Panc1 (cell line): Measurements from ENCODE around the gene SIN3B. TPM values are rescaled to one million over a fixed set of nuclear protein-coding genes. Genes with fewer than 3 reads are reported as not detected.

Source experiments
- ATAC-seq: fragments of 200-7000 bp; cut with Tn5 transposase; 2 replicates; pipeline ENCODE4 v1.9.1; 2020; ENCODE audit warnings: mild to moderate bottlenecking, moderate library complexity
- BruUV-seq: library from RNA; stranded (reverse); fragments of 400-500 nt; replicated peaks from 2 replicates; lab custom pipeline; 2021; lab: Mats Ljungman, UMichigan
- CTCF ChIA-PET: fragments of 300-600 bp; sonication (Branson Sonifier 250); formaldehyde crosslinking; loops from one replicate; lab custom pipeline; 2022; ENCODE audit warnings: antibody characterized with exemption; lab: Charles Lee
- POLR2A ChIA-PET: fragments of 300-600 bp; sonication (Branson Sonifier 250); formaldehyde crosslinking; loops from one replicate; lab custom pipeline; 2022; ENCODE audit warnings: antibody characterized with exemption; lab: Charles Lee
- DNase-seq: peaks from one replicate; pipeline ENCODE4 v3.0.0-alpha.2; 2010; ENCODE audit warnings: low read depth, low spot score
- H3K27ac ChIP-seq: 2 replicates; pipeline ENCODE4 v1.5.1; 2011; ENCODE audit warnings: mild to moderate bottlenecking, low read length, inconsistent platforms
- H3K27me3 ChIP-seq: fragments of 200-500 bp; sonication (Bioruptor generic); 2 replicates; pipeline ENCODE4 v1.6.0; 2014; ENCODE audit warnings: low read length, inconsistent platforms; ENCODE audit not compliant: control insufficient read depth, insufficient read depth
- H3K36me3 ChIP-seq: fragments of 200-500 bp; sonication (Bioruptor generic); 2 replicates; pipeline ENCODE4 v1.5.1; 2014; ENCODE audit warnings: inconsistent platforms, mild to moderate bottlenecking, low read length, moderate library complexity; ENCODE audit not compliant: control insufficient read depth, insufficient read depth
- H3K4me1 ChIP-seq: 2 replicates; pipeline ENCODE4 v1.5.1; 2011; ENCODE audit warnings: inconsistent platforms, mild to moderate bottlenecking, low read length, moderate library complexity; ENCODE audit not compliant: control insufficient read depth, insufficient read depth
- H3K4me3 ChIP-seq, 2 experiments: 2 replicates each; pipeline ENCODE4 v1.5.1; 2011 to 2012; ENCODE audit warnings: low read depth in 2 of 2, low read length in 2 of 2, mild to moderate bottlenecking in 2 of 2, inconsistent platforms in 1 of 2, moderate library complexity in 1 of 2
- H3K9me3 ChIP-seq: fragments of 200-500 bp; sonication (Bioruptor generic); 2 replicates; pipeline ENCODE4 v1.5.1; 2014; ENCODE audit warnings: low read depth, mild to moderate bottlenecking, inconsistent platforms, low read length, moderate library complexity; ENCODE audit not compliant: control insufficient read depth, insufficient read depth
- CTCF ChIP-seq: fragments of 450-650 bp; IDR thresholded peaks from 2 replicates; pipeline ENCODE4 v1.5.1; 2017; ENCODE audit warnings: mild to moderate bottlenecking
- POLR2AphosphoS5 ChIP-seq: IDR thresholded peaks from 2 replicates; pipeline ENCODE4 v1.6.1; 2012; ENCODE audit warnings: mild to moderate bottlenecking, low read depth, low read length, moderate library complexity
- REST ChIP-seq, 2 experiments: IDR thresholded peaks; 2 replicates each; pipeline ENCODE4 v1.6.1; 2011 to 2012; ENCODE audit warnings: low read depth in 2 of 2, control low read depth in 1 of 2, low read length in 1 of 2, mild to moderate bottlenecking in 1 of 2, moderate library complexity in 1 of 2; ENCODE audit not compliant: insufficient read depth in 1 of 2
- SIN3A ChIP-seq: IDR thresholded peaks from 2 replicates; pipeline ENCODE4 v1.6.1; 2012; ENCODE audit warnings: low read depth, mild to moderate bottlenecking, low read length, moderate library complexity, borderline replicate concordance; ENCODE audit not compliant: insufficient read depth
- TCF7L2 ChIP-seq: IDR thresholded peaks from 2 replicates; pipeline ENCODE4 v1.6.1; 2011; ENCODE audit warnings: mild to moderate bottlenecking, low read depth, low read length, inconsistent platforms
- in situ Hi-C: cut with HindIII; loops from 2 replicates; pipeline ENCODE4 v1.10.0; 2016; ENCODE audit warnings: low sequenced_read_pairs, low pct_unique_long_range_greater_than_20kb
- intact Hi-C: fragments of 100-400 bp; cut with micrococcal nuclease; formaldehyde crosslinking; loops from one replicate; pipeline ENCODE4 v1.10.0; 2022; ENCODE audit not compliant: unreplicated experiment
- total RNA-seq: library from RNA; stranded (reverse); gene quantifications from one replicate; pipeline ENCODE4 v1.2.1, GENCODE V29; 2021; ENCODE audit not compliant: unreplicated experiment

Gene SIN3B
- total RNA-seq, 1 experiment from 2014 or later, result 47.0 TPM

- no TSS peak for BruUV-seq
- H3K27me3 ChIP-seq, result no peaks in the 10 kb centered on the region
- intact Hi-C loops (no loop called here), in situ Hi-C loops (no loop called here)
- no peak for ATAC-seq
- no peaks in the 10 kb centered on the region for H3K4me1 ChIP-seq
- TF ChIP-seq CTCF, result no peak
- no peak for TF ChIP-seq SIN3A
- no peak for TF ChIP-seq REST (IDR thresholded peaks at IDR 0.05; ENCODE audit: insufficient read depth in 1 of 2, low read depth in 2 of 2, low read length in 1 of 2)
- TF ChIP-seq TCF7L2, result no peak
- DNase-seq, result no peak
- H3K27ac ChIP-seq, result no peak overlapping the region
- H3K4me3 ChIP-seq, result no peak overlapping the region
- POLR2A ChIA-PET, result interaction anchor here (0.5 kb wide), 1 partner anchor 28 kb away, joined by 3 read pairs; no protein-coding TSS in a partner anchor
- CTCF ChIA-PET, result no interaction called here
- H3K9me3 ChIP-seq, result 0 out of 2 replicates have a peak, but pooled peaks cover 3% of the 10 kb centered on the region
- no peaks in the 10 kb centered on the region for H3K36me3 ChIP-seq
These were observed 85.9 kb downstream of the SIN3B start for GRCh38 chr19:16915135-16915534.

- no peaks in the 10 kb centered on the region for H3K27me3 ChIP-seq
- ChIA-PET CTCF (no interaction called here), POLR2A (no interaction called here)
- intact Hi-C loops (no loop called here), in situ Hi-C loops (no loop called here)
- H3K27ac ChIP-seq, result no peak overlapping the region
- TF ChIP-seq CTCF (no peak), TCF7L2 (no peak), SIN3A (no peak), POLR2AphosphoS5 (no peak), REST (IDR thresholded peaks at IDR 0.05; ENCODE audit: insufficient read depth in 1 of 2, low read depth in 2 of 2, low read length in 1 of 2) (no peak)
- ATAC-seq, result no peak
- no peaks in the 10 kb centered on the region for H3K36me3 ChIP-seq
- DNase-seq, result no peak
- 0 out of 2 replicates have a peak, but pooled peaks cover 3% of the 10 kb centered on the region for H3K9me3 ChIP-seq
- H3K4me3 ChIP-seq, result no peak overlapping the region
- BruUV-seq, result no TSS peak
- no peaks in the 10 kb centered on the region for H3K4me1 ChIP-seq
These were observed 86.5 kb downstream of the SIN3B start for GRCh38 chr19:16915734-16916133.
